CD8-positive, alpha-beta memory T cell (primary cell): Measurements from ENCODE around the gene TRAPPC3L. TPM values are rescaled to one million over a fixed set of nuclear protein-coding genes. Genes with fewer than 3 reads are reported as not detected.

ENCODE experiments used
- CTCF ChIA-PET: fragments of 350-600 bp; sonication (Branson Sonifier 250); formaldehyde crosslinking; loops from one replicate; lab custom pipeline; 2021; ENCODE audit warnings: antibody characterized with exemption; lab: Charles Lee
- POLR2A ChIA-PET: fragments of 350-600 bp; sonication (Branson Sonifier 250); formaldehyde crosslinking; loops from one replicate; lab custom pipeline; 2021; ENCODE audit warnings: antibody characterized with exemption; lab: Charles Lee
- DNase-seq, 5 donors: peaks; one replicate each; pipeline versions ENCODE4 v3.0.0 to v3.0.0-alpha.2; 2020 to 2022; ENCODE audit warnings: mixed read lengths in 1 of 5
- H3K27ac ChIP-seq: one replicate; pipeline ENCODE4 v1.7.0; 2013; ENCODE audit warnings: low read depth, mild to moderate bottlenecking, low read length, moderate library complexity
- H3K27me3 ChIP-seq: 2 replicates; pipeline ENCODE4 v1.7.0; 2013; ENCODE audit warnings: low read length, mild to moderate bottlenecking; ENCODE audit not compliant: insufficient read depth, poor library complexity, severe bottlenecking
- H3K36me3 ChIP-seq: 2 replicates; pipeline ENCODE4 v1.7.0; 2013; ENCODE audit warnings: mild to moderate bottlenecking, low read length, moderate library complexity; ENCODE audit not compliant: insufficient read depth
- H3K4me1 ChIP-seq: 2 replicates; pipeline ENCODE4 v1.7.0; 2013; ENCODE audit warnings: mild to moderate bottlenecking, low read length, moderate library complexity; ENCODE audit not compliant: insufficient read depth
- H3K4me3 ChIP-seq: 2 replicates; pipeline ENCODE4 v1.7.0; 2013; ENCODE audit warnings: mild to moderate bottlenecking, low read length
- H3K9me3 ChIP-seq: 2 replicates; pipeline ENCODE4 v1.7.0; 2013; ENCODE audit warnings: mild to moderate bottlenecking, low read length
- H3K27ac Mint-ChIP-seq, 8 donors: one replicate each; pipeline ENCODE4 v1.8.0; 2020 to 2021; ENCODE audit warnings: mixed read lengths in 8 of 8, mild to moderate bottlenecking in 6 of 8, inconsistent platforms in 3 of 8, moderate library complexity in 3 of 8
- H3K27me3 Mint-ChIP-seq, 2 donors: one replicate each; pipeline ENCODE4 v1.8.0; 2020 to 2021; ENCODE audit warnings: mixed read lengths in 2 of 2, mild to moderate bottlenecking in 1 of 2, moderate library complexity in 1 of 2
- H3K36me3 Mint-ChIP-seq, 3 donors: one replicate each; pipeline ENCODE4 v1.8.0; 2020 to 2021; ENCODE audit warnings: mixed read lengths in 3 of 3, inconsistent platforms in 1 of 3, mild to moderate bottlenecking in 1 of 3
- H3K4me1 Mint-ChIP-seq, 3 donors: one replicate each; pipeline ENCODE4 v1.8.0; 2020 to 2021; ENCODE audit warnings: mixed read lengths in 3 of 3, inconsistent platforms in 1 of 3, mild to moderate bottlenecking in 1 of 3
- H3K4me3 Mint-ChIP-seq, 7 donors: one replicate each; pipeline ENCODE4 v1.8.0; 2020 to 2021; ENCODE audit warnings: mixed read lengths in 7 of 7, mild to moderate bottlenecking in 6 of 7, moderate library complexity in 4 of 7, inconsistent platforms in 2 of 7
- H3K9me3 Mint-ChIP-seq, 5 donors: one replicate each; pipeline ENCODE4 v1.8.0; 2020 to 2022; ENCODE audit warnings: mixed read lengths in 5 of 5, mild to moderate bottlenecking in 3 of 5, moderate library complexity in 2 of 5, inconsistent platforms in 1 of 5
- polyA plus RNA-seq: library from polyadenylated mRNA; unstranded; fragments of 300-500 nt; fragmentation: Illumina TruSeq; gene quantifications from one replicate; pipeline ENCODE4 v1.2.3, GENCODE V29; 2021
- total RNA-seq, 2 experiments: library from RNA; stranded (reverse); gene quantifications; one replicate each; pipeline ENCODE4 v1.2.3, GENCODE V29; 2021

Gene TRAPPC3L
- total and polyA plus RNA-seq, 3 experiments from 2014 or later: not detected

GRCh38 chr6:116492331-116493067 is 53.0 kb downstream of the TRAPPC3L start:
- POLR2A ChIA-PET: no interaction called here
- H3K4me1 ChIP-seq: no peaks in the 10 kb centered on the region
- H3K36me3 ChIP-seq: no peaks in the 10 kb centered on the region
- peaks cover 15 to 17% of the 10 kb centered on the region in 2 donors for H3K27me3 Mint-ChIP-seq
- peaks cover 0 to 5% (median 2%) of the 10 kb centered on the region in 5 donors for H3K9me3 Mint-ChIP-seq
- no peak overlapping the region for H3K27ac Mint-ChIP-seq
- no peaks in the 10 kb centered on the region for H3K9me3 ChIP-seq
- no peaks in the 10 kb centered on the region for H3K4me1 Mint-ChIP-seq
- H3K27me3 ChIP-seq: no peaks in the 10 kb centered on the region
- no peak overlapping the region for H3K27ac ChIP-seq
- CTCF ChIA-PET: no interaction called here
- DNase-seq: no peak
- H3K36me3 Mint-ChIP-seq: peaks cover 0 to 25% (median 0%) of the 10 kb centered on the region in 3 donors
- H3K4me3 ChIP-seq: no peak overlapping the region
- H3K4me3 Mint-ChIP-seq: no peak overlapping the region

- POLR2A ChIA-PET: no interaction called here
- Mint-ChIP-seq H3K27ac (no peak overlapping the region), H3K9me3 (peaks cover 0 to 5% (median 2%) of the 10 kb centered on the region in 5 donors), H3K4me1 (no peaks in the 10 kb centered on the region), H3K27me3 (peaks cover 15 to 16% of the 10 kb centered on the region in 2 donors), H3K4me3 (no peak overlapping the region), H3K36me3 (peaks cover 0 to 25% (median 0%) of the 10 kb centered on the region in 3 donors)
- Histone ChIP-seq H3K36me3 (no peaks in the 10 kb centered on the region), H3K9me3 (no peaks in the 10 kb centered on the region), H3K4me3 (no peak overlapping the region), H3K27ac (no peak overlapping the region), H3K4me1 (no peaks in the 10 kb centered on the region), H3K27me3 (no peaks in the 10 kb centered on the region)
- DNase-seq: no peak
- CTCF ChIA-PET: no interaction called here
These were observed 53.7 kb downstream of the TRAPPC3L start for GRCh38 chr6:116491610-116492330.

- CTCF ChIA-PET: no interaction called here
- Histone ChIP-seq H3K27me3 (no peaks in the 10 kb centered on the region), H3K4me3 (no peak overlapping the region), H3K9me3 (no peaks in the 10 kb centered on the region), H3K36me3 (no peaks in the 10 kb centered on the region), H3K27ac (no peak overlapping the region), H3K4me1 (no peaks in the 10 kb centered on the region)
- Mint-ChIP-seq H3K27me3 (peaks cover 9 to 37% of the 10 kb centered on the region in 2 donors), H3K4me1 (no peaks in the 10 kb centered on the region), H3K27ac (no peak overlapping the region), H3K9me3 (peaks cover 0 to 2% (median 0%) of the 10 kb centered on the region in 5 donors), H3K4me3 (no peak overlapping the region), H3K36me3 (peaks cover 0 to 10% (median 0%) of the 10 kb centered on the region in 3 donors)
- DNase-seq: no peak
- POLR2A ChIA-PET: no interaction called here
These were observed 59.8 kb downstream of the TRAPPC3L start for GRCh38 chr6:116485559-116486184.

GRCh38 chr6:116483616-116484015 is 61.9 kb downstream of the TRAPPC3L start:
- no peak overlapping the region for H3K27ac Mint-ChIP-seq
- DNase-seq: no peak
- peaks cover 5 to 35% of the 10 kb centered on the region in 2 donors for H3K27me3 Mint-ChIP-seq

GRCh38 chr6:116482780-116483179 is 62.7 kb downstream of the TRAPPC3L start:
- H3K4me1 Mint-ChIP-seq: no peaks in the 10 kb centered on the region
- Histone ChIP-seq H3K27ac (no peak overlapping the region), H3K4me1 (no peaks in the 10 kb centered on the region), H3K36me3 (no peaks in the 10 kb centered on the region), H3K9me3 (no peaks in the 10 kb centered on the region), H3K4me3 (no peak overlapping the region), H3K27me3 (no peaks in the 10 kb centered on the region)
- H3K4me3 Mint-ChIP-seq: no peak overlapping the region
- H3K36me3 Mint-ChIP-seq: peaks cover 0 to 4% (median 0%) of the 10 kb centered on the region in 3 donors
- H3K9me3 Mint-ChIP-seq: no peaks in the 10 kb centered on the region
- ChIA-PET CTCF (no interaction called here), POLR2A (no interaction called here)
- no peak overlapping the region for H3K27ac Mint-ChIP-seq
- DNase-seq: no peak
- peaks cover 3 to 35% of the 10 kb centered on the region in 2 donors for H3K27me3 Mint-ChIP-seq

More at GRCh38 chr6:116483616-116484015, 61.9 kb downstream of the TRAPPC3L start:
- Mint-ChIP-seq H3K4me1 (no peaks in the 10 kb centered on the region), H3K4me3 (no peak overlapping the region), H3K9me3 (peaks cover 0 to 2% (median 0%) of the 10 kb centered on the region in 5 donors), H3K36me3 (peaks cover 0 to 5% (median 0%) of the 10 kb centered on the region in 3 donors)
- Histone ChIP-seq H3K36me3 (no peaks in the 10 kb centered on the region), H3K27me3 (no peaks in the 10 kb centered on the region), H3K27ac (no peak overlapping the region), H3K4me3 (no peak overlapping the region), H3K9me3 (no peaks in the 10 kb centered on the region), H3K4me1 (no peaks in the 10 kb centered on the region)
- CTCF ChIA-PET: no interaction called here
- POLR2A ChIA-PET: no interaction called here

- H3K9me3 Mint-ChIP-seq: no peaks in the 10 kb centered on the region
- H3K9me3 ChIP-seq: no peaks in the 10 kb centered on the region
- H3K4me1 ChIP-seq: peaks cover 18% of the 10 kb centered on the region
- H3K27ac ChIP-seq: no peak overlapping the region
- H3K36me3 Mint-ChIP-seq: peaks cover 0 to 4% (median 0%) of the 10 kb centered on the region in 3 donors
- no peaks in the 10 kb centered on the region for H3K27me3 ChIP-seq
- DNase-seq: peak in 2 of 5 donors; percentile 24 to 28
- H3K36me3 ChIP-seq: no peaks in the 10 kb centered on the region
- H3K27me3 Mint-ChIP-seq: peaks cover 0 to 9% of the 10 kb centered on the region in 2 donors
- peaks cover 18 to 29% (median 25%) of the 10 kb centered on the region in 3 donors for H3K4me1 Mint-ChIP-seq
- peak overlapping the region; percentile 62 to 85 (median 79) for H3K4me3 Mint-ChIP-seq
- POLR2A ChIA-PET: no interaction called here
- H3K27ac Mint-ChIP-seq: peak overlapping the region; percentile 46 to 96 (median 80)
- CTCF ChIA-PET: no interaction called here
- peak overlapping the region; percentile 20 for H3K4me3 ChIP-seq
These were observed 69.3 kb downstream of the TRAPPC3L start for GRCh38 chr6:116476002-116476678.

- no peaks in the 10 kb centered on the region for H3K36me3 ChIP-seq
- Mint-ChIP-seq H3K4me1 (peaks cover 18 to 29% (median 25%) of the 10 kb centered on the region in 3 donors), H3K36me3 (peaks cover 0 to 4% (median 0%) of the 10 kb centered on the region in 3 donors), H3K9me3 (no peaks in the 10 kb centered on the region), H3K27me3 (peaks cover 0 to 10% of the 10 kb centered on the region in 2 donors), H3K27ac (peak overlapping the region in 7 of 8 donors; percentile 31 to 96 (median 77)), H3K4me3 (peak overlapping the region; percentile 62 to 85 (median 79))
- peaks cover 18% of the 10 kb centered on the region for H3K4me1 ChIP-seq
- no peak for DNase-seq
- no peaks in the 10 kb centered on the region for H3K27me3 ChIP-seq
- no peaks in the 10 kb centered on the region for H3K9me3 ChIP-seq
- CTCF ChIA-PET: no interaction called here
- POLR2A ChIA-PET: no interaction called here
- no peak overlapping the region for H3K4me3 ChIP-seq
- H3K27ac ChIP-seq: no peak overlapping the region
These were observed 70.3 kb downstream of the TRAPPC3L start for GRCh38 chr6:116475141-116475540.
